HG03575 (cell line): ENCODE data around the gene PAK4.

ENCODE experiments used
- ATAC-seq: cut with Tn5 transposase; IDR thresholded peaks from one replicate; pipeline ENCODE4 v1.9.1; 2021; ENCODE audit not compliant: unreplicated experiment, insufficient number of reproducible peaks, low FRiP score; ENCODE audit errors: extremely low read depth

The PAK4 gene

DNA sequence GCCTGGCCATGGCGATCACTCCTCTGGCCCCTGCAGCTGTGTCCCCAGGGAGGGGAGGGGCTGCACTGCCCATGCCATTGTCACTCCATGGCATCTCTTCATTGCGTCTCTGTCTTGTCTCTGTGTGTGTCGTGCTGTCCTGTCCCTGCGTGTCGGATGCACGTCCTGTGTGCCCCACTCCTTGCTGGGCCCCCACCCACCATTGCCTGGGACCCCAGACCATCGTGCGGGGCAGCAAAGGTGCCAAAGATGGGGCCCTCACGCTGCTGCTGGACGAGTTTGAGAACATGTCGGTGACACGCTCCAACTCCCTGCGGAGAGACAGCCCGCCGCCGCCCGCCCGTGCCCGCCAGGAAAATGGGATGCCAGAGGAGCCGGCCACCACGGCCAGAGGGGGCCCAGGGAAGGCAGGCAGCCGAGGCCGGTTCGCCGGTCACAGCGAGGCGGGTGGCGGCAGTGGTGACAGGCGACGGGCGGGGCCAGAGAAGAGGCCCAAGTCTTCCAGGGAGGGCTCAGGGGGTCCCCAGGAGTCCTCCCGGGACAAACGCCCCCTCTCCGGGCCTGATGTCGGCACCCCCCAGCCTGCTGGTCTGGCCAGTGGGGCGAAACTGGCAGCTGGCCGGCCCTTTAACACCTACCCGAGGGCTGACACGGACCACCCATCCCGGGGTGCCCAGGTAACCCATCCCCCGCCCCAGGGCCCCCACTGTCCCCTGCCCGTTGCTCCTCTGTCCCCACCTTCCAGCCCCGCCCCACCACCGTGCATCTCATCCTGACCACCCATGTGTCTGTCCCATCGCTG lies 47.3 kb downstream of the PAK4 start:
- ATAC-seq: no peak

GRCh38 chr19:39173502-39173991 lies 48.0 kb downstream of the PAK4 start:
- ATAC-seq: no peak

DNA sequence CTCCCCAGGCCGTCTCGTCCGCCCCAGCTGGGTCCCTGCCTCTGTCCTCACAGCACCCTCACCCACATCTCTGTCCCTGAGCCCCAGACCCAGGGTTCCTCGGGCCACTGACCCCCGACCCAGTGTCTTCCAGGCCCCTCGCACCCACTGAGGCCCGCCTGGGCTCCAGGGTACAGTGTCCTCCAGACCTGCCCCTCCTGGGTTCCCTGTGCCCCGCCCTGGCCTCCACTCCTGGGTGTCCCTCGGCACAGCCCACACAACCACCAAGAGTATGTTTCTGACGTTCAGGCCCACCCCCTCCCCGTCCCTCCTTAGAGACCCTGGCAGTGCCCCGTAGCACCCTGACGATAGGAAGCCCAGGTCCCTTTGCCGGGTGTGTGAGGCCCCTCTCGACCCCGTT lies 48.6 kb downstream of the PAK4 start:
- no peak for ATAC-seq

DNA sequence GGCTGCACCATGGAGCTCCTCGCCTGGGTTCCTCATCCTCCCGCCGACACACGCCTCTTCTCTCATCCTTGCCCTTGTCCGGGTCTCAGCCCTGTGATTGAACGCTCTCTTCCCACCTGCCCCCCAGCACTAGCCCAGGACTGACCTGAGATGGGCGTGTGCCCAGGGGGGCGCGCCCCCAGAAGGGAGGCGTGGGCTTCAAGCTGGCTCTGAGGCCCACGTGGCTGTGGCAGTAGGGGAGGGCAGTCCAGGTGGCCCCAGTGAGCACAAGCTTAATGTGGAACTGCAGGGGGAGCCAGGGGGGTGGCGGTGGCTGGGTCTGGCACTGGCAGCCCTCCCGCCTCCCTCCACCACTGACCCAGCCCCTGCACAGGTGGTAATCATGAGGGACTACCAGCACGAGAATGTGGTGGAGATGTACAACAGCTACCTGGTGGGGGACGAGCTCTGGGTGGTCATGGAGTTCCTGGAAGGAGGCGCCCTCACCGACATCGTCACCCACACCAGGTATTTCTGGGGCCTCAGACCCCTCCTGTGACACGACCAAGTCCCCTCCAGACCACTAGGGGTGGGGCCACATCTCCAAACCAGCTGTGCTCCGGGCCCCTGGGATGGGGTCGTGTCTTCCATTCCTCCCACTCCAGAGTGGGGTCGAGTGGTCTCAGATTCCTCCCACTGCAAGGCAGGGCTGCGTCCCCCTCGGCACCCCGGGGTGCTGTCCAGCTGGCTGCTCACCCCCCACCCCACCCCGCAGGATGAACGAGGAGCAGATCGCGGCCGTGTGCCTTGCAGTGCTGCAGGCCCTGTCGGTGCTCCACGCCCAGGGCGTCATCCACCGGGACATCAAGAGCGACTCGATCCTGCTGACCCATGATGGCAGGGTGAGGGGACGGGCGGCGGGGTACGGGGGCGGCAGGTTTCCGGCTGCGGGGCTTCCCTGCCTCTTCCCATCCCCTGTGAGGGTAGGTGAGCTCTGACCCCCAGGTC lies 49.3 kb downstream of the PAK4 start:
- ATAC-seq: no peak

DNA sequence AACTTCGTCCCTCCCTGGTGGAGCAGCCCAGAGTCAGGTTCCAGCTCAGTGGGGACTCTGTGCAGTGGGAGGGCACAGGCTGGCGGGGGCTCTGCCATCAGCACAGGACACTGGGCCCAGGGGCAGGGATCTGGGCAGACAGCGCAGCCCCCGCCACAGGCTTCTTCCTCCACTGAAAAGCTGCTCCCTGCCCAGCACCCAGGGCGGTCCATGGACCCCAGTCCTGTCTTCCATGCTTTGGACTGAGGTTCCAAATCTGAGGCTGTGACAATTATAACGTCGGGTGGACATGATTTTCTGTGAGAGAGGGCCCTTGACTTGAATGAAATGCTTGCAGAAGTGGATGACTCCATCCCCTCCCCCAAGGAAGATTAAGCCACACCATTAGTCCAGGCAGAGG lies 50.0 kb downstream of the PAK4 start:
- no peak for ATAC-seq

- ATAC-seq: no peak
Measured at GRCh38 chr19:39177110-39177699, 51.6 kb downstream of the PAK4 start.

DNA sequence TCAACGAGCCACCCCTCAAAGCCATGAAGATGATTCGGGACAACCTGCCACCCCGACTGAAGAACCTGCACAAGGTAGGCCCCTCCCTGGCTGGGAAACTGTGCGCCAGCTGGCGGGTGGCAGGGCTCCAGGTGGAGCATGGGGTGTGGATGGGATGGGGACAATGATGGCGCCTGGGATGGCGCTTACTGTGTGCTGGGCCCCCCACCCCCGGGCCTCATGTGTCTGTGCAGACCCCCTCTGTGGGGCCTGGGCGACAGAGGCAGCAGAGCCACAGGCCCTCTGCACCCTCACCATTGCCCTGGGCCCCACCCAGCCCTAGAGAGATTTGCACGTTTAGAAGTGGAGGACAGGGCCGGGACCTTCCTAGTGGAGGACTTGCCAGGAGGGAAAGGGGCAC lies 52.1 kb downstream of the PAK4 start:
- no peak for ATAC-seq

GRCh38 chr19:39178296-39179006 lies 52.9 kb downstream of the PAK4 start:
- no peak for ATAC-seq

DNA sequence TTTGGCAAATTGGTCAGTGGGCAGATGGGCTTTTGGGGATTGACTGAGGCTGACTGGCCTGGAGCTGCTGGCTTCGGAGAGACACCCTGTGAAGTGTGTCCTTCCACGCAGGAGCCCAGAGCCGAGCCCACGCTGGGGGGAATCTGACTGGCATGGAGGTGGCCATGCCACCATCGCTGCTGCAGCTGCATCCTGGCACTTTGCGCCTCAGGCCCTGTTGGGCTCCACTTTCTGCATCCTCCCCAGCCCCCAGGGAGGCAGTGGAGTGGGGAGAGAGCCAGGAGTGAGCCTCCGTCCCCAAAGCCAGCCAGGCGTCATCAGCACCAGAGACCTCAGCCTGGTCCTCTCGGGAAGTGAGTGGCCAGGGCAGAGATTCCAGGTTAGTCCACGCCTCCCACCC lies 54.2 kb downstream of the PAK4 start:
- no peak for ATAC-seq

- ATAC-seq: no peak
Measured at GRCh38 chr19:39180749-39181148, 55.2 kb downstream of the PAK4 start.

- ATAC-seq: no peak
Measured at GRCh38 chr19:39181500-39182173, 56.1 kb downstream of the PAK4 start.

DNA sequence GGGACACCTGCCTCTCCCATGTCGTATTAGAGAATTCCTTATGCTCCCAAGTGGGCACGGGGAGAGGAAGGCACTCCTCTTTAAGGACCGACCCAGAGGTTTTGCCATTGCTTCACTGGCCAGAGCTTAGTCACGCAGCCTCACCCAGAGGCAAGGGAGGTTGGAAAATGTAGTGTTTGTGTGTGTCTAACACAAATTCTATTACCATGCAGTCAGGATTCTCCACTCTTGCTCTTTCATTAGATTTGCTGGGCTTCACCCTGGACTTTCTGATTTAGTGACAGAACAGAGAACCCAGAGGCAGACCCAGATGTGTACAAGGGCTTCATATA lies 56.6 kb downstream of the PAK4 start:
- no peak for ATAC-seq

GRCh38 chr19:39183104-39183503 lies 57.5 kb downstream of the PAK4 start:
- ATAC-seq: no peak

DNA sequence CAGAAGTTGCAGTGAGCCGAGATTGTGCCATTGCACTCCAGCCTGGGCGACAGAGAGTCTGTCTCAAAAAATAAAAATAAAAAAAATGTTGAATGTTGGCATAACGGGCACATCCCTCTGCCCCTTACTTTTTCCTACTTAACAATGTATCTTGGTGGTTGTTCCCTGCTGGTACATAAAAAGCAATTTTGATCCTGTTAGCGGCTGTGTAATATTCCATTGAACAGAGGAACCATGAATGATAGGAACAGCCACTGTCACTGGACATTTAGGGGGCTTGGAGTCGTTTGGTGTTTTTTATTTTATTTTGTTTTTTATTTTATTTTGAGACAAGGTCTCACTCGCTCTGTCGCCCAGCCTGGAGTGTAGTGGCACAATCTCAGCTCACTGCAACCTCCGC lies 60.8 kb downstream of the PAK4 start:
- no peak for ATAC-seq

GRCh38 chr19:39187552-39187943 lies 62.0 kb downstream of the PAK4 start:
- no peak for ATAC-seq

GRCh38 chr19:39188960-39189359 lies 63.4 kb downstream of the PAK4 start:
- ATAC-seq: no peak

DNA sequence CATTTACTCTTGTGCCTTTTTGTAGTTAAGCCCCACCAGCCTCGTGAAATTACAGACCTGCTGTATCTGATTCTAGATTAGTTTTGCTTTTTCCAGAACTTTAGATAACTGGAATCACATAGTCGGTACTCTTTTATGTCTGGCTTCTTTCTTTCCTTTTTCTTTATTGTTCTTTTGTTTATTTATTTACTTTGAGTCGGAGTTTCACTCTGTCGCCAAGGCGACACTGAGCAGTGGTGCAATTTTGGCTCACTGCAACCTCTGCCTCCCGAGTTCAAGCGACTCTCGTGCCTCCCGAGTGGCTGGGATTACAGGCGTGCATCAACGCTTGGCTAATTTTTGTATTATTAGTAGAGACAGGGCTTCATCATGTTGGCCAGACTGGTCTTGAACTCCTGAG lies 65.2 kb downstream of the PAK4 start:
- no peak for ATAC-seq

DNA sequence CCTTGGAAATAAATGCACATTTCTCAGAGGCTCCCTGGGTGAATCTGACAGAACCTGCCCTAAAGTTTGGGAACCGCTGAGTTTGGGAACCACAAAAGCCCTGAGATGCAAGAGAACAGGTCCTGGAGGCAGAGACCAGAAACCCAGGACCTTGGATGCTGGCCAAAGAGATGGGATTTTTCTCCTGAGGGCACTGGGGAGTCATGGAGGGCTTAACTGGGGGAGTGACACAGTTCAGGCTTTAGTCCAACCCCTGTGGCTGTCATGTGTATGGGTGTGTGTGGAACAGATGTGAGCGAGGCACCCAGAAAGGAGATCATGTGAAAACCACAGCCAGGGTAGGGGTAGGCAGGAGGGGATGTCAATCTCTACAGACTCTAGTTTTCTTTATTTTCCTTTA lies 67.3 kb downstream of the PAK4 start:
- ATAC-seq: no peak

DNA sequence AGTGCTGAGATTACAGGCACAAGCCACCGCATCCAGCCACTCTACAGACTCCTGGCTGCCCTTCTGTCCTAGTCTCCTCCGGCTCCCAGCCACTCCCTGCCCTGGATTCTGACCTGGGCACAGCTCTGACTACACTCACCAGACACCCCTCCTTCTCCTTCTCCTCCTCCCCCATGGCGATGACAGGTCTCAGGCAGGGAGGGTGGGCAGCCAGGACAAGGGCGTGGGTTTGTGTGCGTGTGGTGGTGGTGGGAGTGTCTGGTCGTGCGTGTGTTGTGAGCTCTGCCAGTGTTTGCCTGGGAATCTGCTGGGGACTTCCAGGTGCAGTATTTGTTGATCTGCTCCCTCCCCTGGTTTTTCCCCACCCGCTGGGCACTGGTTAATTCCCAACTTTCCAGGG lies 68.2 kb downstream of the PAK4 start:
- ATAC-seq: no peak
